Measurements from ENCODE around the gene KREMEN1. TPM values are rescaled to one million over a fixed set of nuclear protein-coding genes. Genes with fewer than 3 reads are reported as not detected.
A peak's percentile ranks its signal among the peaks of the same experiment; 100 is the strongest.

Gene KREMEN1
- total and polyA plus RNA-seq, 2 of the 4 experiments (the other 2 are of a cell fraction), result 2.9 to 4.6 TPM

GRCh38 chr22:29199702-29200400 is 127.0 kb downstream of the KREMEN1 start:
- H3K23ac ChIP-seq (ENCODE audit: low read depth, low read length), result no peak overlapping the region
- H3K4me1 ChIP-seq (ENCODE audit: control insufficient read depth, insufficient read depth, low read length), result peaks cover 9% of the 10 kb centered on the region; the same call in 1 of the 2 replicates
- peaks cover 13% of the 10 kb centered on the region for H3K9me1 ChIP-seq (ENCODE audit: insufficient read depth, low read length)
- no peak overlapping the region for H3K27ac ChIP-seq (ENCODE audit: insufficient read depth, low read length)
- in situ Hi-C loops (cut with MboI; ENCODE audit: low sequenced_read_pairs) (no loop called here), dilution Hi-C loops (cut with HindIII; ENCODE audit: low sequenced_read_pairs, unreplicated experiment) (no loop called here), intact Hi-C loops (cut with micrococcal nuclease) (no loop called here)
- no peak overlapping the region for H2AFZ ChIP-seq (replicated peaks; ENCODE audit: low read length, poor library complexity)
- H3K9ac ChIP-seq (ENCODE audit: low read depth, low read length), result no peak overlapping the region
- TF ChIP-seq MXI1 (IDR thresholded peaks at IDR 0.05; ENCODE audit: borderline replicate concordance, low read depth, low read length) (no peak), POLR2A (IDR thresholded peaks at IDR 0.05; ENCODE audit: low read depth, low read length) (no peak), MAZ (IDR thresholded peaks at IDR 0.05; ENCODE audit: borderline replicate concordance, low read depth, low read length) (no peak), NFE2L2 (IDR thresholded peaks at IDR 0.05; ENCODE audit: low read depth, low read length) (no peak), RCOR1 (IDR thresholded peaks at IDR 0.05; ENCODE audit: insufficient replicate concordance, low read length) (no peak), MAFK (IDR thresholded peaks at IDR 0.05; ENCODE audit: low read depth, low read length) (no peak), ELK1 (IDR thresholded peaks at IDR 0.05; ENCODE audit: borderline replicate concordance, low read depth, low read length) (no peak), RAD21 (IDR thresholded peaks at IDR 0.05; ENCODE audit: low read length) (no peak), RFX5 (IDR thresholded peaks at IDR 0.05; ENCODE audit: low read depth, low read length) (no peak), CEBPB (IDR thresholded peaks at IDR 0.05; ENCODE audit: low read depth, low read length) (no peak), FOS (IDR thresholded peaks at IDR 0.05; ENCODE audit: low read depth, low read length) (no peak), CHD1 (IDR thresholded peaks at IDR 0.05; ENCODE audit: low read depth, low read length) (no peak), BHLHE40 (IDR thresholded peaks at IDR 0.05; ENCODE audit: low read depth, low read length) (no peak), SMC3 (IDR thresholded peaks at IDR 0.05; ENCODE audit: low read depth, low read length) (no peak)
- TF ChIP-seq, protein P1, sequence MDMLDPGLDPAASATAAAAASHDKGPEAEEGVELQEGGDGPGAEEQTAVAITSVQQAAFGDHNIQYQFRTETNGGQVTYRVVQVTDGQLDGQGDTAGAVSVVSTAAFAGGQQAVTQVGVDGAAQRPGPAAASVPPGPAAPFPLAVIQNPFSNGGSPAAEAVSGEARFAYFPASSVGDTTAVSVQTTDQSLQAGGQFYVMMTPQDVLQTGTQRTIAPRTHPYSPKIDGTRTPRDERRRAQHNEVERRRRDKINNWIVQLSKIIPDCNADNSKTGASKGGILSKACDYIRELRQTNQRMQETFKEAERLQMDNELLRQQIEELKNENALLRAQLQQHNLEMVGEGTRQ (IDR thresholded peaks at IDR 0.05; ENCODE audit: low read depth, low read length), result no peak
- TF ChIP-seq, protein P2, sequence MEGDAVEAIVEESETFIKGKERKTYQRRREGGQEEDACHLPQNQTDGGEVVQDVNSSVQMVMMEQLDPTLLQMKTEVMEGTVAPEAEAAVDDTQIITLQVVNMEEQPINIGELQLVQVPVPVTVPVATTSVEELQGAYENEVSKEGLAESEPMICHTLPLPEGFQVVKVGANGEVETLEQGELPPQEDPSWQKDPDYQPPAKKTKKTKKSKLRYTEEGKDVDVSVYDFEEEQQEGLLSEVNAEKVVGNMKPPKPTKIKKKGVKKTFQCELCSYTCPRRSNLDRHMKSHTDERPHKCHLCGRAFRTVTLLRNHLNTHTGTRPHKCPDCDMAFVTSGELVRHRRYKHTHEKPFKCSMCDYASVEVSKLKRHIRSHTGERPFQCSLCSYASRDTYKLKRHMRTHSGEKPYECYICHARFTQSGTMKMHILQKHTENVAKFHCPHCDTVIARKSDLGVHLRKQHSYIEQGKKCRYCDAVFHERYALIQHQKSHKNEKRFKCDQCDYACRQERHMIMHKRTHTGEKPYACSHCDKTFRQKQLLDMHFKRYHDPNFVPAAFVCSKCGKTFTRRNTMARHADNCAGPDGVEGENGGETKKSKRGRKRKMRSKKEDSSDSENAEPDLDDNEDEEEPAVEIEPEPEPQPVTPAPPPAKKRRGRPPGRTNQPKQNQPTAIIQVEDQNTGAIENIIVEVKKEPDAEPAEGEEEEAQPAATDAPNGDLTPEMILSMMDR (conservative IDR thresholded peaks at IDR 0.05; ENCODE audit: low read depth, low read length), result no peak
- H3K14ac ChIP-seq (replicated peaks; ENCODE audit: low read depth, low read length), result no peak overlapping the region
- no peak overlapping the region for H2BK20ac ChIP-seq (ENCODE audit: low read depth, low read length)
- ATAC-seq (ENCODE audit: low read depth) (no peak), DNase-seq (no peak)
- H4K91ac ChIP-seq (ENCODE audit: insufficient read depth, low read depth, low read length), result no peak overlapping the region
- H2AK5ac ChIP-seq (ENCODE audit: low read depth, low read length), result peak overlapping the region; percentile 1; the same call in 1 of the 2 replicates
- no peak overlapping the region for H3K18ac ChIP-seq (ENCODE audit: low read depth, low read length)
- ChIA-PET POLR2A (ENCODE audit: unreplicated experiment) (no interaction called here), CTCF (no interaction called here)
- H4K5ac ChIP-seq (ENCODE audit: low read depth, low read length), result no peak overlapping the region
- no peaks in the 10 kb centered on the region for H3K9me3 ChIP-seq (ENCODE audit: control insufficient read depth, insufficient read depth, low read length)
- H4K8ac ChIP-seq (ENCODE audit: low read depth in 2 of 2, low read length in 2 of 2), result no peak overlapping the region
- no peak overlapping the region for H3K4me2 ChIP-seq (ENCODE audit: low read depth, low read length)
- H2BK120ac ChIP-seq (ENCODE audit: low read depth, low read length), result no peak overlapping the region
- no TSS peak for BruUV-seq (replicated peaks)
- 85% methylated on average over 3 of the region's 8 CpGs; no CpG with 5 or more reads in 1 of the 2 experiments for whole genome bisulfite sequencing, 2 experiments (ENCODE audit: extremely low coverage in 2 of 2, insufficient read length in 1 of 2)
- no peak overlapping the region for H2AK9ac ChIP-seq (replicated peaks; ENCODE audit: low read depth, low read length, poor library complexity)
- H3K4me3 ChIP-seq (ENCODE audit: insufficient read depth, low read depth, low read length), result no peak overlapping the region
- no peaks in the 10 kb centered on the region for H3K36me3 ChIP-seq (ENCODE audit: control insufficient read depth, insufficient read depth, low read length)
- H3K27me3 ChIP-seq (ENCODE audit: control insufficient read depth, insufficient read depth, low read length), result peaks cover 2% of the 10 kb centered on the region; the same call in 1 of the 2 replicates
- H3K56ac ChIP-seq (ENCODE audit: extremely low read depth, insufficient read depth, low read length), result no peak overlapping the region; the same call in 1 of the 2 replicates
- H4K20me1 ChIP-seq (ENCODE audit: insufficient read depth, low read length), result no peaks in the 10 kb centered on the region
- H2BK15ac ChIP-seq (ENCODE audit: low read depth, low read length), result no peak overlapping the region
- no peak overlapping the region for H2BK5ac ChIP-seq (ENCODE audit: low read depth, low read length, poor library complexity, severe bottlenecking)
- H3K4ac ChIP-seq (ENCODE audit: low read depth, low read length), result no peak overlapping the region
- no peaks in the 10 kb centered on the region for H3K79me1 ChIP-seq (ENCODE audit: low read depth in 1 of 2, low read length in 2 of 2)
